HEK293 (cell line): ENCODE measurements around the gene TMEM238.

Experiments
- CTCF ChIA-PET: fragments of 350-600 bp; formaldehyde crosslinking; extraction: SDS; loops from one replicate; lab custom pipeline; 2021; ENCODE audit warnings: antibody characterized with exemption; lab: Yijun Ruan, JAX
- POLR2A ChIA-PET: fragments of 300-600 bp; formaldehyde crosslinking; extraction: SDS; loops from one replicate; lab custom pipeline; 2020; ENCODE audit warnings: antibody characterized with exemption, inconsistent platforms; lab: Yijun Ruan, JAX
- H3K27ac ChIP-seq: fragments of 200-500 bp; sonication (Bioruptor generic); 2 replicates; pipeline ENCODE4 v1.5.1; 2014; ENCODE audit warnings: low read depth, low read length, control low read depth, inconsistent platforms; ENCODE audit errors: extremely low read depth
- H3K36me3 ChIP-seq, 2 experiments: fragments of 200-500 bp in 1 of 2; sonication (Bioruptor generic) in 1 of 2; 1 replicate in 1 of 2; 2 replicates in 1 of 2; pipeline ENCODE4 v1.5.1; 2014 to 2017; ENCODE audit warnings: inconsistent platforms in 2 of 2, low read length in 2 of 2; ENCODE audit not compliant: control insufficient read depth in 2 of 2, insufficient read depth in 1 of 2
- H3K4me1 ChIP-seq: fragments of 200-500 bp; sonication (Bioruptor generic); 2 replicates; pipeline ENCODE4 v1.5.1; 2014; ENCODE audit warnings: mild to moderate bottlenecking, low read length, inconsistent platforms; ENCODE audit not compliant: control insufficient read depth, insufficient read depth
- H3K4me3 ChIP-seq: 2 replicates; pipeline ENCODE4 v1.5.1; 2011; ENCODE audit warnings: low read depth, mild to moderate bottlenecking, control low read depth, low read length, moderate library complexity
- H3K9me3 ChIP-seq: fragments of 200-500 bp; sonication (Bioruptor generic); 2 replicates; pipeline ENCODE4 v1.5.1; 2014; ENCODE audit warnings: low read depth, low read length, inconsistent platforms; ENCODE audit not compliant: control insufficient read depth, insufficient read depth
- EGR2 ChIP-seq: fragments of 450-650 bp; formaldehyde crosslinking; IDR thresholded peaks from 2 replicates; pipeline ENCODE4 v1.5.1; 2016; ENCODE audit warnings: low read depth, missing biosample characterization, missing genetic modification characterization
- GLIS1 ChIP-seq: fragments of 450-650 bp; formaldehyde crosslinking; IDR thresholded peaks from 2 replicates; pipeline ENCODE4 v1.5.1; 2016; ENCODE audit warnings: missing biosample characterization, missing genetic modification characterization
- HIC1 ChIP-seq: fragments of 450-650 bp; formaldehyde crosslinking; IDR thresholded peaks from 2 replicates; pipeline ENCODE4 v1.5.1; 2016; ENCODE audit warnings: missing biosample characterization, missing genetic modification characterization
- KLF7 ChIP-seq: fragments of 450-650 bp; formaldehyde crosslinking; IDR thresholded peaks from 2 replicates; pipeline ENCODE4 v1.5.1; 2016; ENCODE audit warnings: missing biosample characterization, missing genetic modification characterization, borderline replicate concordance
- SP2 ChIP-seq: fragments of 450-650 bp; formaldehyde crosslinking; IDR thresholded peaks from 2 replicates; pipeline ENCODE4 v1.5.1; 2016; ENCODE audit warnings: missing biosample characterization, missing genetic modification characterization
- ZBTB10 ChIP-seq: fragments of 450-650 bp; formaldehyde crosslinking; IDR thresholded peaks from 2 replicates; pipeline ENCODE4 v1.5.1; 2016; ENCODE audit warnings: missing biosample characterization, missing genetic modification characterization
- ZBTB17 ChIP-seq: fragments of 450-650 bp; formaldehyde crosslinking; IDR thresholded peaks from 2 replicates; pipeline ENCODE4 v1.5.1; 2016; ENCODE audit warnings: missing biosample characterization, missing genetic modification characterization
- ZBTB44 ChIP-seq: fragments of 450-650 bp; IDR thresholded peaks from 2 replicates; pipeline ENCODE4 v1.5.1; 2018; ENCODE audit warnings: missing biosample characterization, mild to moderate bottlenecking, missing genetic modification characterization
- ZFHX2 ChIP-seq: fragments of 450-650 bp; formaldehyde crosslinking; conservative IDR thresholded peaks from 2 replicates; pipeline ENCODE4 v1.5.1; 2016; ENCODE audit warnings: missing biosample characterization, missing genetic modification characterization
- ZFP41 ChIP-seq: fragments of 450-650 bp; formaldehyde crosslinking; IDR thresholded peaks from 2 replicates; pipeline ENCODE4 v1.5.1; 2016; ENCODE audit warnings: missing biosample characterization, missing genetic modification characterization, borderline replicate concordance
- ZIC2 ChIP-seq: fragments of 450-650 bp; formaldehyde crosslinking; IDR thresholded peaks from 2 replicates; pipeline ENCODE4 v1.5.1; 2016; ENCODE audit warnings: missing biosample characterization, missing genetic modification characterization
- ZNF148 ChIP-seq: fragments of 450-650 bp; formaldehyde crosslinking; IDR thresholded peaks from 2 replicates; pipeline ENCODE4 v1.5.0; 2017; ENCODE audit warnings: missing biosample characterization, missing genetic modification characterization, borderline replicate concordance
- ZNF248 ChIP-seq: fragments of 450-650 bp; formaldehyde crosslinking; IDR thresholded peaks from 2 replicates; pipeline ENCODE4 v1.5.1; 2017; ENCODE audit warnings: missing biosample characterization, missing genetic modification characterization
- ZNF354C ChIP-seq: fragments of 450-650 bp; formaldehyde crosslinking; IDR thresholded peaks from 2 replicates; pipeline ENCODE4 v1.5.1; 2016; ENCODE audit warnings: missing biosample characterization, missing genetic modification characterization, low read depth, borderline replicate concordance
- ZNF366 ChIP-seq: fragments of 450-650 bp; formaldehyde crosslinking; conservative IDR thresholded peaks from 2 replicates; pipeline ENCODE4 v1.5.1; 2016; ENCODE audit warnings: missing biosample characterization, missing genetic modification characterization
- ZNF394 ChIP-seq: fragments of 450-650 bp; formaldehyde crosslinking; IDR thresholded peaks from 2 replicates; pipeline ENCODE4 v1.5.1; 2016; ENCODE audit warnings: missing biosample characterization, missing genetic modification characterization, mild to moderate bottlenecking, moderate library complexity, borderline replicate concordance
- ZNF48 ChIP-seq: fragments of 450-650 bp; formaldehyde crosslinking; IDR thresholded peaks from 2 replicates; pipeline ENCODE4 v1.5.1; 2016; ENCODE audit warnings: missing biosample characterization, missing genetic modification characterization

TMEM238 gene

GRCh38 chr19:55382013-55382412 lies 2.1 kb downstream of the TMEM238 start:
- no peak overlapping the region for H3K27ac ChIP-seq

GRCh38 chr19:55379174-55379573 lies 4.9 kb downstream of the TMEM238 start:
- CTCF ChIA-PET = no interaction called here

More at GRCh38 chr19:55382013-55382412, 2.1 kb downstream of the TMEM238 start:
- peaks cover 0 to 8% of the 10 kb centered on the region in 2 experiments; a peak in 1 of 3 replicates for H3K36me3 ChIP-seq
- H3K4me3 ChIP-seq = no peak overlapping the region
- no peaks in the 10 kb centered on the region for H3K9me3 ChIP-seq
- ChIA-PET POLR2A (interaction anchor here (0.6 to 2.0 kb wide), 3 partner anchors 9 to 43 kb away, joined by 6 to 12 read pairs (median 6); partner anchors contain the start of gene KMT5C), CTCF (interaction anchor here (0.9 to 3.2 kb wide), 2 partner anchors 80 to 90 kb away, joined by 3 to 16 read pairs; no protein-coding TSS in a partner anchor)
- TF ChIP-seq ZFHX2 (tag by site-specific recombination) = 0 out of 2 replicates have a peak, but pooled peaks have one; percentile 26
- TF ChIP-seq ZNF366 (tag by site-specific recombination) = peak; percentile 94
- TF ChIP-seq ZBTB17 = peak; percentile 46; the same call in 1 of the 2 replicates
- no peak for TF ChIP-seq ZNF394 (tag by site-specific recombination)
- no peak for TF ChIP-seq ZBTB44
- TF ChIP-seq EGR2 (tag by site-specific recombination) = peak; percentile 77
- TF ChIP-seq KLF7 (tag by site-specific recombination) = no peak
- TF ChIP-seq ZNF148 (tag by site-specific recombination) = 0 out of 2 replicates have a peak, but pooled peaks have one; percentile 14
- TF ChIP-seq SP2 (tag by site-specific recombination) = no peak
- TF ChIP-seq ZNF248 (tag by site-specific recombination) = peak; percentile 66; the same call in 1 of the 2 replicates
- no peak for TF ChIP-seq ZNF48 (tag by site-specific recombination)
- H3K4me1 ChIP-seq = peaks cover 7% of the 10 kb centered on the region

More at GRCh38 chr19:55379174-55379573, 4.9 kb downstream of the TMEM238 start:
- H3K36me3 ChIP-seq = no peaks in the 10 kb centered on the region
- POLR2A ChIA-PET = no interaction called here
- H3K27ac ChIP-seq = no peak overlapping the region
- H3K4me1 ChIP-seq = no peaks in the 10 kb centered on the region
- H3K4me3 ChIP-seq = no peak overlapping the region
- 0 out of 2 replicates have a peak, but pooled peaks have one; percentile 2 for TF ChIP-seq GLIS1 (tag by site-specific recombination)
- peak; percentile 11; the same call in 1 of the 2 replicates for TF ChIP-seq ZIC2
- TF ChIP-seq ZFP41 (tag by site-specific recombination) = no peak
- 0 out of 2 replicates have a peak, but pooled peaks have one; percentile 13 for TF ChIP-seq HIC1 (tag by site-specific recombination)
- 0 out of 2 replicates have a peak, but pooled peaks have one; percentile 47 for TF ChIP-seq ZBTB10 (tag by site-specific recombination)
- no peak for TF ChIP-seq ZNF354C
- no peaks in the 10 kb centered on the region for H3K9me3 ChIP-seq
